ENCODE data around the gene ZDHHC8. TPM values are rescaled to one million over a fixed set of nuclear protein-coding genes. Genes with fewer than 3 reads are reported as not detected.

ZDHHC8 gene
- total RNA-seq, 2 experiments from 2014 or later = 57.9 to 66.3 TPM

GRCh38 chr22:20175597-20175900 lies 43.9 kb downstream of the ZDHHC8 start:
- ATAC-seq = no peak

GRCh38 chr22:20176421-20177085 lies 44.9 kb downstream of the ZDHHC8 start:
- CTCF ChIA-PET = interaction anchor here (0.6 to 2.3 kb wide), 4 partner anchors 15 to 132 kb away, joined by 3 to 10 read pairs (median 4); no protein-coding TSS in a partner anchor
- H3K4me3 Mint-ChIP-seq = no peak overlapping the region
- no peaks in the 10 kb centered on the region for H3K36me3 Mint-ChIP-seq

More at GRCh38 chr22:20175597-20175900, 43.9 kb downstream of the ZDHHC8 start:
- no peaks in the 10 kb centered on the region for H3K27me3 Mint-ChIP-seq
- H3K4me1 Mint-ChIP-seq = no peaks in the 10 kb centered on the region
- DNase-seq = no peak
- no peaks in the 10 kb centered on the region for H3K9me3 Mint-ChIP-seq (ENCODE audit: low read depth)
- no peaks in the 10 kb centered on the region for H3K36me3 Mint-ChIP-seq
- H3K4me3 Mint-ChIP-seq = no peak overlapping the region
- no peak overlapping the region for H3K27ac Mint-ChIP-seq
- CTCF ChIA-PET = interaction anchor here (1.2 to 2.3 kb wide), 3 partner anchors 19 to 94 kb away, joined by 3 to 10 read pairs (median 5); no protein-coding TSS in a partner anchor

DNA sequence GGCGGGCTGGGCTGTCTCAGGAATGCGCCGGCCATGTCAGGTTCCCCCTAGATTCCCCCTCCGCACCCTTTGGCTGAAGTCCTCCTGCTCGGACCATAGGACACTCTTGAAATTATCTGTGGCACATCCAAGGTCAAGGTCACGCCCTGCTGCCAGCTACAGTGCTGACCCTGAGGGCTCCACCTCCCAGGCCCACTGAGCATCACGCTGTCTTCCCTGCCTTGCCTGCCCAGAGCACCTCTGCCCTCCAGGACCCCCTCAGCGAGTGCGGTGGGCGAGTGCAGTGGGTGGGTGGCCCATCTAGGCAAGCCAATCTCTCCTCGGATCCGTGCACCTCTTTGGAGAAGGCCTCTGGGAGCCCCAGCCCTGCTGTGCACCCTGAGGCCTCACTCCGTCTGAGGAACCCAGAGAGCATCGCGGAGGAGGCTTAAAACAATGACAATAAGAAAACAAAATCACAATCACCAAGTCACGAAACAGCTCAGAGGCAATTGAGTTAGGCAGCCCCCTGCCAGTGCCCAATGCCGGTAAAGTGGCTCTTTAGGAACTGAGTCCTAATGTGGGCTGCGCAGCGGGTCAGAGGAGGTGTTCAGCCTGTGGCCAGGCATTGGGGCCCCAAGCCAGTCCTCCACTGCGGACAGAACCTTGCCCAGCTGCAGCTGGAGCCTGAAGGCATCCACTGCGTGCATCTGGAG lies 45.8 kb downstream of the ZDHHC8 start:
- CTCF ChIA-PET = no interaction called here
- no peaks in the 10 kb centered on the region for H3K4me1 Mint-ChIP-seq
- H3K27ac Mint-ChIP-seq = no peak overlapping the region
- H3K9me3 Mint-ChIP-seq (ENCODE audit: low read depth) = no peaks in the 10 kb centered on the region
- H3K36me3 Mint-ChIP-seq = no peaks in the 10 kb centered on the region
- H3K4me3 Mint-ChIP-seq = no peak overlapping the region
- H3K27me3 Mint-ChIP-seq = no peaks in the 10 kb centered on the region
- DNase-seq = no peak
- no peak for ATAC-seq

More at GRCh38 chr22:20176421-20177085, 44.9 kb downstream of the ZDHHC8 start:
- Mint-ChIP-seq H3K4me1 (no peaks in the 10 kb centered on the region), H3K27ac (no peak overlapping the region), H3K27me3 (no peaks in the 10 kb centered on the region), H3K9me3 (ENCODE audit: low read depth) (no peaks in the 10 kb centered on the region)
- ATAC-seq = no peak
- DNase-seq = no peak

DNA sequence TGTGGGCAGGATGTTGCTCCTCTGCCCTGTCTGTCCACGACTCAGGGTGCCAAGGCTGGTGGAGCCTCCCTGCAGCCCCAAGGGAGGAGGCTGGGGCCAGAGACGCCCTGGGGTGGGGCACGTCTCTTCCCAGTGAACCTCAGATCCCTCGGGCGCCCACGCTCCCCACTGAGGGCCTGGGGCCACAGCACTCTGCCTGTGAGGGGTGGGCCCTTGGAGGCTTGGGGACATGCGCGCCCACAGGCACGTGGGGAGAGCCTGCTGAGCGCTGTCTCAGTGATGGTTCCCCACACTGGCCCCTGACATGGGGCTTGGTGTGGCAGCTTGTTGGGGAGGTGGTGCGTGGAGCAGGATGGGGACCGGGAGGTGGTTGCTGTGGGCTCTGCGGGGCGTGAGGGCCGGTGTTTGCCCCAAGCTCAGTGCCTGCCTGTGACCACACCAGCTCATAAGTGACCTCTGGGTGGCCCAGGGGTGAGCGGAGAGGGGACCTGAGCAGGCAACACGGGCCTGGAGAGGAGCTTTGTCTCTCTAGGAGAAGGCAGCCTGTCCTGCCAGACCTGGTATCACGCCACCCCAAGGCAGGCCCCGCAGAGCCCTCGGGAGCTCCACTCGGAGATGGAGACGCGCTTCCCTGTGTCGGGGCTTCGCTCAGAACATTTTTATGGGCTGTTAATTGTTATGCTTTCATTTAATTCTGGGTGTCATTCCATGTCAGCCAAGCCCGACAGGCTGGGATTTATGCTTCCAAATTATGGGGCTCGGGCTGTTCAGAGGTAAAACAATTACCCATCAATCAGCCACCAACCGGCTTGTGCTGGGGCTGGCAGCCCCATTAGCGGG lies 46.7 kb downstream of the ZDHHC8 start:
- H3K9me3 Mint-ChIP-seq (ENCODE audit: low read depth) = no peaks in the 10 kb centered on the region
- no peaks in the 10 kb centered on the region for H3K4me1 Mint-ChIP-seq
- no peak overlapping the region for H3K27ac Mint-ChIP-seq
- DNase-seq = no peak
- no peaks in the 10 kb centered on the region for H3K27me3 Mint-ChIP-seq
- CTCF ChIA-PET = no interaction called here
- H3K4me3 Mint-ChIP-seq = no peak overlapping the region
- H3K36me3 Mint-ChIP-seq = no peaks in the 10 kb centered on the region
- ATAC-seq = no peak

DNA sequence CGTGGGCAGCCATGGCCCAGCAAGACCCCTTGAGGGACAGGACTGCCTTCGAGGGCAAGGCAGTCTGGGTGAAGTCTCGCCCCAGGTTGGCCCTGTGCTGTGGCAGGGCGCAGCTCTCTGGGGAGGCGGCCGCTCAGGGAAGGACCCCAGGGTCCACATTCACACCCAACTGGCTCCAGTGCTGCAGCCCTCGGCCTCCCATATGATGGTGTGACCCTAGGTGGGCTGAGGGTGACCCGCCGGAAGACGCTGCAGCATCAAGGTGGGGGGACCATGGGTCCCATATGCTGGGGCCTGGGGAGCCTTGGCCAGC lies 47.3 kb downstream of the ZDHHC8 start:
- ATAC-seq = no peak
- Mint-ChIP-seq H3K27me3 (no peaks in the 10 kb centered on the region), H3K9me3 (ENCODE audit: low read depth) (no peaks in the 10 kb centered on the region), H3K4me1 (no peaks in the 10 kb centered on the region), H3K36me3 (no peaks in the 10 kb centered on the region), H3K27ac (no peak overlapping the region), H3K4me3 (no peak overlapping the region)
- no peak for DNase-seq
- CTCF ChIA-PET = no interaction called here

DNA sequence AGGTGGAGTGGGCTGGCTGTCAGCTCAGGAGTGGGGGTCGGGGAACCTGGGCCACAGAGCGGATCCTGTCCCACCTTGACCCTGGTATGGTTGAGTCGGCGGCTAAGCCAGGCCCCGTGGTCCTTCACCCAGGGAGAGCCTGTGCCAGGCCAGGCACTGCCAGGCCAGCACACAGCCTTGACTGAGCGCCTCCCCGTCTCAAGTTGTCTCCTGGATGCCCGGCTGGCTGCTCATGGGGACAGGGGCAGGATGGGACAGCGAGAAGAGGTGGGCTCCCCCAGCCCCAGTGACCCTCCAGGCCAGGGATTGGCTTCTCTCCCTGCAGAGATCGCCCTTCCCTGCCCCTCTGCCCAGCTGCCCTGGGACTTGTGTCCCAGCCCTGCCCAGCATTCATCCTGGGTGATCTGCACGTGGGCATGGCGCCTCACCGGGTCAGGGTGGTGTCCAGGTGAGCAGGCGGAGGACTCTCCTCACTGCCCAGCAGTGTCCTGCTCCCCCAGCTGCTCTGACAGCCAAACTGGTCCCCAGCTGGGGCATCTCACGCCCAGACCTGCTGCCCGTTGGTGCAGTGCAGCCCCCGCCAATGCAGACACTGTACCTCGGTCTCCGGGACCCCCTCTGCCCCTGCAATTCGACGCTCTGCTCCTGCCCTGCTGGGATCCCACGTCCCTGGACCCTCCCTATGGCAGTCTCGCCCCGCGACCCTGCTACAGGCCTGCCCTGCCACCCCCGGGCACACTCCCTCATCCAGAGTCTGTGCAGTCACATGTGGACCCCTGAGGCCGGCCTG lies 48.0 kb downstream of the ZDHHC8 start:
- CTCF ChIA-PET = no interaction called here
- H3K36me3 Mint-ChIP-seq = no peaks in the 10 kb centered on the region
- DNase-seq (no peak), ATAC-seq (no peak)
- H3K4me1 Mint-ChIP-seq = no peaks in the 10 kb centered on the region
- H3K27me3 Mint-ChIP-seq = no peaks in the 10 kb centered on the region
- H3K4me3 Mint-ChIP-seq = no peak overlapping the region
- no peak overlapping the region for H3K27ac Mint-ChIP-seq
- no peaks in the 10 kb centered on the region for H3K9me3 Mint-ChIP-seq (ENCODE audit: low read depth)

- Mint-ChIP-seq H3K27me3 (no peaks in the 10 kb centered on the region), H3K4me1 (no peaks in the 10 kb centered on the region), H3K27ac (no peak overlapping the region), H3K4me3 (no peak overlapping the region), H3K36me3 (no peaks in the 10 kb centered on the region), H3K9me3 (ENCODE audit: low read depth) (no peaks in the 10 kb centered on the region)
- ATAC-seq (no peak), DNase-seq (no peak)
- CTCF ChIA-PET = no interaction called here
Observed at GRCh38 chr22:20180245-20180630, 48.6 kb downstream of the ZDHHC8 start.

DNA sequence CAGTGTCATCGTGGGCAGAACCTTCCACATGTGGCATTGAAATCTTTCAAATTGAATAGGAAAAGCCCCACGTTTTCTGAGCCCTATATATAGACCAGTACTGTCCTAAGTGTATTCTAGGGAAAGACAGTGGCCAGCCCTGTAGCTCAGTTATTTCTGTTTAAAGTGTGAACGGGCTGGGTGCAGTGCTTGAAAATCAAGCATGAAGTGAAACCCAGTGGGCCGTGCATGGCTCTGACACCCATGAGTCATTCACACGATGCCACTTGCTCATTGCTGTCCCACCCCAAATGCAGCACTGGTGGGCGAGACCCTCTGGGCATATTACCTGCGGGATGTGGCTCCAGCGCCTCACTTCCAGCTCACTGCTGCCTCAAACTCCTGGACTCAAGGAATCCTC lies 49.0 kb downstream of the ZDHHC8 start:
- no peaks in the 10 kb centered on the region for H3K36me3 Mint-ChIP-seq
- H3K27me3 Mint-ChIP-seq = no peaks in the 10 kb centered on the region
- H3K9me3 Mint-ChIP-seq (ENCODE audit: low read depth) = no peaks in the 10 kb centered on the region
- H3K4me3 Mint-ChIP-seq = no peak overlapping the region
- no peak for DNase-seq
- CTCF ChIA-PET = no interaction called here
- H3K27ac Mint-ChIP-seq = no peak overlapping the region
- no peak for ATAC-seq
- no peaks in the 10 kb centered on the region for H3K4me1 Mint-ChIP-seq

DNA sequence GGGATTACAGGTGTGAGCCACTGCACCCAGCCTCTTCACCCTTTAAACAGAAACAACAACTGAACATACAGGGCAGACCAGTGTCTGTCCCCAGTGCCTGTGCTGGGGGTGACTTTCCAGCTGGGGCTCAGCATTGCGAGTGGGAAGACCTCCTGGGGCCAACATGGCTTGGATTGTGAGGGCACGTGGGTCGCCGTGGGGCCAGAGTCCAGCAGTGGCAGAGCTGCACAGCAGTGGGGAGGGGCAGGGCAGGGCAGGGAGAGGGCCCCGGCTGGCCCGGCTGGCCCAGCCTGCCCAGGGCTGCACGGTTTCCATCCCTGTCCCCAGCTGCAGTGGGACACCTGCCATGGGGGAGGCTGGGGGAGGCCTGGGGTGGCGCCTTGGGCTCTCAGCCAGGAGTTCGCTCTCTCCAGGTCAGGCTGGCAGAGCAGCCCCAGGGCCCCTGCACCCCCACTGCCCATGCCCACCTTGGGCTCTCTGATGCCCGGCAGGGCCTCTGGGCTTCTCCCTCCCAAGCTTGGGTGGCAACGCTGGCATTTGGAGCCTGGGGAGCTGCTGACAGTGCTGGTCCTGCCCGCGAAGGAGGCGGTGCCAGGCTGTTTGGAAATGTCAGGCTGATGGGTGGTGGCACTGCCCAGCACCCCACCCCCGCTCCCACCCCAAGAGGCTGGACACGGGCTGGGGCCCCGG lies 49.7 kb downstream of the ZDHHC8 start:
- Mint-ChIP-seq H3K9me3 (ENCODE audit: low read depth) (no peaks in the 10 kb centered on the region), H3K36me3 (no peaks in the 10 kb centered on the region), H3K27ac (no peak overlapping the region), H3K4me3 (no peak overlapping the region), H3K27me3 (no peaks in the 10 kb centered on the region), H3K4me1 (no peaks in the 10 kb centered on the region)
- DNase-seq = no peak
- CTCF ChIA-PET = no interaction called here
- no peak for ATAC-seq

DNA sequence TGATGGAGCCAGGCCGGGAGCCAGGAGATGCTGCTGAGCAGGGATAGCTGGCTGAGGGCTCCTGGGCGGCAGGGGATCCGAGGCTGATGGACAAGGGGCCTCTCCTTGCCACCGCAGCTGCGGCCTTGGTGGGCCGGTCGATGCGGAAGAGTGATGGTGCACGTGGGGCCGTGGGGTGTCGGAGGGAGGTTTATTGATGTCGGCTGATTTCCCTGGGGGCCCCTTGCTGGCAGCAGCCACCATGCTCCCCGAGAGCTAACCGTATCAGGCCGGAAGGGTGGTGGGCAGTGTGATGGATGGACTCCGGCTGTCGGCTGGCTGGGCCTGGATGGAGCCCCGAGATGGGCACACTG lies 50.3 kb downstream of the ZDHHC8 start:
- H3K9me3 Mint-ChIP-seq (ENCODE audit: low read depth) = no peaks in the 10 kb centered on the region
- DNase-seq (no peak), ATAC-seq (no peak)
- no peak overlapping the region for H3K4me3 Mint-ChIP-seq
- H3K4me1 Mint-ChIP-seq = no peaks in the 10 kb centered on the region
- H3K27me3 Mint-ChIP-seq = no peaks in the 10 kb centered on the region
- H3K36me3 Mint-ChIP-seq = no peaks in the 10 kb centered on the region
- H3K27ac Mint-ChIP-seq = no peak overlapping the region
- CTCF ChIA-PET = no interaction called here

DNA sequence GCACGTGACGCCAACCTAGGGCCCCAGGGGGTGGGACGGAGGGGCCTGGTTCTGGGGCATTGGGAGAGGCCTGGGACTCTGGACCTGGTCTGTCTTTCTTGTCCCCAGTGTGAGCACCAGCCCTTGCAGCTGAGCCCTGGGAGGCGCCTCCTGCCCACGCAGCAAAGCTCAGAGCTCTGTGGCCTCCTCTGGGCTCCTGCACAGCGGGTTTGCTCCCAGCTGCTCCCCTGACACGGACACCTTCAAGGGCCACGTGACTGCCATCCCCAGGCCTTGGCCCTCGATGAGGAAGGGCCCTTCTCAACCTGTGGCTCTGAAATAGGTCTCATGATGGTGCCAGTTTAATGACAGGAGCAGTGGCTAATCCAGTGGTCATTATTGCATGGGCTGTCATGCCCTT lies 50.8 kb downstream of the ZDHHC8 start:
- Mint-ChIP-seq H3K27ac (no peak overlapping the region), H3K36me3 (no peaks in the 10 kb centered on the region), H3K4me1 (no peaks in the 10 kb centered on the region)

DNA sequence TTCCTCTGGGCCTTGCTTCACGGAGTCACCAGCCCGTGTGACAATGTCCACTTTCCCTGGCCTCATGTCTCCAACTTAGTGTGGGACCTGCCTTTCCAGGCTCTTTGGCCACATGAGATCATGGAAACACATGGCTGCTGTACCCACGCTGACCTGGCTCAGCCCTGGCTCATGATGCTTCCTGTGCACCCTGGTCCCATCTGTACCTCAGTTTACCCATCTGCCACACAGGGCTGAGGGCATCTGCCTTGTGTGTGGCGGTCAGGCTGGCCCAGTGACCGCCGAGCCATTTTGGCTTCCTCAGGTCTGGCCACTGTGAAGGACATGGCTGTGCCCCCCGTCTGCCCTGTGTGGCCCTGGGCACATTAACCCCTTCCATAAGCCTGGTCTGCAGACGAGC lies 51.5 kb downstream of the ZDHHC8 start:
- Mint-ChIP-seq H3K27me3 (no peaks in the 10 kb centered on the region), H3K36me3 (no peaks in the 10 kb centered on the region), H3K4me3 (no peak overlapping the region), H3K9me3 (ENCODE audit: low read depth) (no peaks in the 10 kb centered on the region), H3K4me1 (no peaks in the 10 kb centered on the region), H3K27ac (no peak overlapping the region)
- ATAC-seq = no peak
- DNase-seq = no peak
- CTCF ChIA-PET = no interaction called here

More for the DNA sequence above, 50.8 kb downstream of the ZDHHC8 start:
- Mint-ChIP-seq H3K27me3 (no peaks in the 10 kb centered on the region), H3K9me3 (ENCODE audit: low read depth) (no peaks in the 10 kb centered on the region), H3K4me3 (no peak overlapping the region)
- no peak for DNase-seq
- CTCF ChIA-PET = no interaction called here
- ATAC-seq = no peak

DNA sequence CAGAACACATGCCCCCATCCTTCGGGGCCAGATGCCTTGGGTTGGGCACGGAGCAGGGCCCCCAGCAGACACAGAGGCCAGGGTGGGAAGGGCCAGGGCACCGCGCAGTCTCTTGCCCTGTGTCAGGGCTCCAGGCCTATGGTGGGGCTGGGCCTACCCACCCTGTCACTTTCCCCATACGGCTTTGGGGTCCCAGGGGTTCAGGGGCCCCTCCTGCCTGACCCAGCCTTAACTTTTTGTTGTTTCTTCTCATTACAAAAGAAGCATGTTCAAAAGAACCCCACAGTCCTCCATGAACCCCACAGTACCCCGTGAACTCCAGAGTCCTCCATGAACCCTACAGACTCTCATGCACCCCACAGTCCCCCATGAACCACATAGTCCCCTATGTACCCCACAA lies 52.2 kb downstream of the ZDHHC8 start:
- CTCF ChIA-PET = no interaction called here
- Mint-ChIP-seq H3K27ac (no peak overlapping the region), H3K9me3 (ENCODE audit: low read depth) (no peaks in the 10 kb centered on the region), H3K4me3 (no peak overlapping the region), H3K27me3 (no peaks in the 10 kb centered on the region), H3K36me3 (no peaks in the 10 kb centered on the region), H3K4me1 (no peaks in the 10 kb centered on the region)
- ATAC-seq (no peak), DNase-seq (no peak)
